OCI-LY1 (cell line): Measurements from ENCODE around the gene PARVG.

Experiments
- H2AFZ ChIP-seq: fragments of 200-600 bp; sonication (generic), shearing (Covaris generic); 2 replicates; pipeline ENCODE4 v1.6.0; 2014; ENCODE audit warnings: antibody characterized with exemption, mild to moderate bottlenecking, low read length
- H3F3A ChIP-seq: fragments of 200-600 bp; sonication (generic), shearing (Covaris generic); 2 replicates; pipeline ENCODE4 v1.6.0; 2014; ENCODE audit warnings: mild to moderate bottlenecking, antibody characterized with exemption, low read length, moderate library complexity; ENCODE audit not compliant: insufficient read depth
- H3K27ac ChIP-seq: fragments of 200-600 bp; sonication (generic); 2 replicates; pipeline ENCODE4 v1.5.1; 2014; ENCODE audit warnings: low read length, mixed run types, mild to moderate bottlenecking, low read depth; ENCODE audit not compliant: poor library complexity, severe bottlenecking
- H3K27me3 ChIP-seq: fragments of 200-600 bp; sonication (generic); 2 replicates; pipeline ENCODE4 v1.6.0; 2014; ENCODE audit warnings: antibody characterized with exemption, mild to moderate bottlenecking, low read length, moderate library complexity; ENCODE audit not compliant: insufficient read depth
- H3K36me3 ChIP-seq: fragments of 200-600 bp; sonication (generic); 2 replicates; pipeline ENCODE4 v1.6.1; 2014; ENCODE audit warnings: mild to moderate bottlenecking, antibody characterized with exemption, low read length, moderate library complexity, mixed read lengths; ENCODE audit not compliant: insufficient read depth
- H3K4me1 ChIP-seq: fragments of 200-600 bp; sonication (generic); 2 replicates; pipeline ENCODE4 v1.5.1; 2014; ENCODE audit warnings: mild to moderate bottlenecking, low read length, moderate library complexity; ENCODE audit not compliant: insufficient read depth, severe bottlenecking
- H3K4me2 ChIP-seq: fragments of 200-600 bp; sonication (generic), shearing (Covaris generic); 2 replicates; pipeline ENCODE4 v1.6.1; 2014; ENCODE audit warnings: low read length
- H3K4me3 ChIP-seq: fragments of 200-600 bp; sonication (generic); 2 replicates; pipeline ENCODE4 v1.5.1; 2014; ENCODE audit warnings: low read length, low read depth, mild to moderate bottlenecking, mixed read lengths; ENCODE audit not compliant: poor library complexity, severe bottlenecking
- H3K79me2 ChIP-seq: fragments of 200-600 bp; shearing (Covaris generic); 2 replicates; pipeline ENCODE4 v1.6.1; 2016; ENCODE audit warnings: mixed run types, low read length, mixed read lengths; ENCODE audit not compliant: insufficient read depth
- H3K9ac ChIP-seq: fragments of 200-600 bp; sonication (generic), shearing (Covaris generic); 2 replicates; pipeline ENCODE4 v1.6.1; 2014; ENCODE audit warnings: mild to moderate bottlenecking, low read length, mixed read lengths
- H3K9me2 ChIP-seq: fragments of 200-600 bp; sonication (generic), shearing (Covaris generic); 2 replicates; pipeline ENCODE4 v1.6.1; 2014; ENCODE audit warnings: low read depth, mild to moderate bottlenecking, low read length, mixed read lengths
- H3K9me3 ChIP-seq: fragments of 200-600 bp; shearing (Covaris generic); 2 replicates; pipeline ENCODE4 v1.6.1; 2014; ENCODE audit warnings: low read length, mixed read lengths
- H4K20me1 ChIP-seq: fragments of 200-600 bp; sonication (generic), shearing (Covaris generic); 2 replicates; pipeline ENCODE4 v1.6.0; 2016; ENCODE audit warnings: mild to moderate bottlenecking, low read length; ENCODE audit not compliant: insufficient read depth
- CTCF ChIP-seq: fragments of 200-600 bp; sonication (generic), shearing (Covaris generic); IDR thresholded peaks from 2 replicates; pipeline ENCODE4 v1.5.1; 2017; ENCODE audit warnings: mild to moderate bottlenecking, antibody characterized with exemption, low read length, moderate library complexity, mixed read lengths
- EZH2 ChIP-seq: fragments of 200-600 bp; sonication (generic), shearing (Covaris generic); IDR thresholded peaks from 2 replicates; pipeline ENCODE4 v1.8.0; 2017; ENCODE audit warnings: borderline replicate concordance, mixed run types, mild to moderate bottlenecking, antibody characterized with exemption, low read length, moderate library complexity, mixed read lengths

PARVG gene

GRCh38 chr22:44151676-44152075 lies 29.0 kb upstream of the PARVG start:
- no peak overlapping the region for H3K4me2 ChIP-seq
- no peaks in the 10 kb centered on the region for H3K9me2 ChIP-seq
- no peaks in the 10 kb centered on the region for H3K79me2 ChIP-seq
- H3K4me1 ChIP-seq: no peaks in the 10 kb centered on the region
- no peak overlapping the region for H2AFZ ChIP-seq
- H3K27ac ChIP-seq: no peak overlapping the region
- H3K4me3 ChIP-seq: no peak overlapping the region
- no peak overlapping the region for H3K9ac ChIP-seq
- H3F3A ChIP-seq: no peaks in the 10 kb centered on the region
- peaks cover 23% of the 10 kb centered on the region; the same call in 1 of the 2 replicates for H3K36me3 ChIP-seq
- no peak for TF ChIP-seq CTCF
- no peak for TF ChIP-seq EZH2
- H3K27me3 ChIP-seq: no peaks in the 10 kb centered on the region
- no peaks in the 10 kb centered on the region for H4K20me1 ChIP-seq
- H3K9me3 ChIP-seq: no peaks in the 10 kb centered on the region

GRCh38 chr22:44153710-44154109 lies 27.0 kb upstream of the PARVG start:
- Histone ChIP-seq H3F3A (no peaks in the 10 kb centered on the region), H2AFZ (no peak overlapping the region), H3K36me3 (peaks cover 29% of the 10 kb centered on the region), H3K27ac (no peak overlapping the region), H3K9ac (no peak overlapping the region), H3K27me3 (no peaks in the 10 kb centered on the region), H3K4me1 (no peaks in the 10 kb centered on the region), H3K79me2 (no peaks in the 10 kb centered on the region), H4K20me1 (no peaks in the 10 kb centered on the region), H3K9me3 (no peaks in the 10 kb centered on the region), H3K4me3 (no peak overlapping the region), H3K4me2 (no peak overlapping the region), H3K9me2 (no peaks in the 10 kb centered on the region)
- no peak for TF ChIP-seq EZH2
- TF ChIP-seq CTCF: no peak

- Histone ChIP-seq H3K79me2 (no peaks in the 10 kb centered on the region), H3K36me3 (peaks cover 25% of the 10 kb centered on the region), H3K9ac (no peak overlapping the region), H3K27ac (no peak overlapping the region), H3K9me3 (no peaks in the 10 kb centered on the region), H3K9me2 (no peaks in the 10 kb centered on the region), H3K4me3 (no peak overlapping the region), H4K20me1 (no peaks in the 10 kb centered on the region), H2AFZ (no peak overlapping the region), H3F3A (no peaks in the 10 kb centered on the region), H3K4me1 (no peaks in the 10 kb centered on the region), H3K27me3 (no peaks in the 10 kb centered on the region), H3K4me2 (no peak overlapping the region)
- TF ChIP-seq CTCF (no peak), EZH2 (no peak)
Measured at GRCh38 chr22:44154436-44154942, 26.2 kb upstream of the PARVG start.
